Brain microvascular endothelial cell (primary cell): ENCODE data around the gene UQCR11.

ENCODE experiments used
- DNase-seq: peaks from one replicate; pipeline ENCODE4 v3.0.0-alpha.2; 2020
- H3K27ac ChIP-seq: fragments of 250-450 bp; sonication (Bioruptor Pico); 2 replicates; pipeline ENCODE4 v1.5.1; 2020; ENCODE audit warnings: mild to moderate bottlenecking, moderate library complexity
- H3K27me3 ChIP-seq: fragments of 250-450 bp; sonication (Bioruptor Pico); replicated peaks from 2 replicates; pipeline ENCODE4 v1.5.1; 2020; ENCODE audit warnings: mild to moderate bottlenecking
- H3K36me3 ChIP-seq: fragments of 250-450 bp; sonication (Bioruptor Pico); replicated peaks from 2 replicates; pipeline ENCODE4 v1.5.1; 2020; ENCODE audit warnings: mild to moderate bottlenecking
- H3K4me3 ChIP-seq: 2 replicates; pipeline ENCODE4 v1.5.1; 2011; ENCODE audit warnings: low read depth, mild to moderate bottlenecking, control low read depth, low read length, moderate library complexity
- CTCF ChIP-seq: IDR thresholded peaks from 2 replicates; pipeline ENCODE4 v1.5.1; 2011; ENCODE audit warnings: low read depth, mild to moderate bottlenecking, moderate library complexity, low read length, control low read depth, inconsistent platforms; ENCODE audit errors: missing control alignments
- in situ Hi-C: cut with HindIII; loops from 2 replicates; pipeline ENCODE4 v1.10.0; 2017; ENCODE audit warnings: low sequenced_read_pairs, low pct_ligation_motif_present

Gene UQCR11

GRCh38 chr19:1592024-1592754, 13.1 kb downstream of the UQCR11 start:
- Histone ChIP-seq H3K36me3 (peaks cover 2% of the 10 kb centered on the region), H3K4me3 (peak overlapping the region; percentile 92), H3K27ac (peak overlapping the region; percentile 88), H3K27me3 (no peaks in the 10 kb centered on the region)
- in situ Hi-C loops, result no loop called here
- DNase-seq, result peak; percentile 68
- no peak for TF ChIP-seq CTCF

- H3K36me3 ChIP-seq, result no peaks in the 10 kb centered on the region
- no peak for DNase-seq
These were observed 13.7 kb downstream of the UQCR11 start for GRCh38 chr19:1591421-1592023.

GRCh38 chr19:1590641-1591397, 14.4 kb downstream of the UQCR11 start:
- no peak for DNase-seq
- in situ Hi-C loops, result no loop called here
- Histone ChIP-seq H3K36me3 (peaks cover 5% of the 10 kb centered on the region), H3K27ac (peak overlapping the region; percentile 88), H3K27me3 (no peaks in the 10 kb centered on the region), H3K4me3 (peak overlapping the region; percentile 92)
- TF ChIP-seq CTCF, result peak; percentile 63

More at GRCh38 chr19:1591421-1592023, 13.7 kb downstream of the UQCR11 start:
- Histone ChIP-seq H3K27me3 (no peaks in the 10 kb centered on the region), H3K4me3 (peak overlapping the region; percentile 92), H3K27ac (peak overlapping the region; percentile 88)
- no peak for TF ChIP-seq CTCF
- in situ Hi-C loops, result no loop called here

- Histone ChIP-seq H3K4me3 (no peak overlapping the region), H3K27ac (no peak overlapping the region), H3K27me3 (no peaks in the 10 kb centered on the region), H3K36me3 (peaks cover 23% of the 10 kb centered on the region)
- in situ Hi-C loops, result no loop called here
- DNase-seq, result no peak
- TF ChIP-seq CTCF, result no peak
These were observed 17.4 kb downstream of the UQCR11 start for GRCh38 chr19:1587872-1588271.

- TF ChIP-seq CTCF, result no peak
- no peak for DNase-seq
- in situ Hi-C loops, result no loop called here
- Histone ChIP-seq H3K27ac (no peak overlapping the region), H3K4me3 (no peak overlapping the region), H3K27me3 (no peaks in the 10 kb centered on the region), H3K36me3 (peaks cover 40% of the 10 kb centered on the region)
These were observed 20.1 kb downstream of the UQCR11 start for GRCh38 chr19:1585243-1585580.
